ENCODE data around the gene PAK6.

Gene PAK6

GRCh38 chr15:40238532-40239403, at the start of gene PAK6:
TSS of gene PAK6 (plus strand) at chr15:40239063. CDS start at chr15:40264786, 25,723 bp downstream.
- DNase-seq: peak; percentile 70

- DNase-seq: no peak
Observed at GRCh38 chr15:40190591-40190990, 48.3 kb upstream of the PAK6 start.

- DNase-seq: no peak
Observed at GRCh38 chr15:40192942-40193341, 45.9 kb upstream of the PAK6 start.

GRCh38 chr15:40197434-40197833, 41.4 kb upstream of the PAK6 start:
- DNase-seq: no peak

- DNase-seq: no peak
Observed at GRCh38 chr15:40198355-40199085, 40.3 kb upstream of the PAK6 start.

- DNase-seq: no peak
Observed at GRCh38 chr15:40204100-40204499, 34.8 kb upstream of the PAK6 start.

GRCh38 chr15:40217166-40217824, 21.6 kb upstream of the PAK6 start:
- DNase-seq: peak; percentile 32

GRCh38 chr15:40219801-40220200, 19.1 kb upstream of the PAK6 start:
- no peak for DNase-seq

GRCh38 chr15:40222131-40222530, 16.7 kb upstream of the PAK6 start:
- no peak for DNase-seq

GRCh38 chr15:40226736-40227135, 12.1 kb upstream of the PAK6 start:
- no peak for DNase-seq

GRCh38 chr15:40229316-40229715, 9.5 kb upstream of the PAK6 start:
- DNase-seq: no peak

GRCh38 chr15:40229956-40230355, 8.9 kb upstream of the PAK6 start:
- DNase-seq: no peak

GRCh38 chr15:40232625-40233070, 6.2 kb upstream of the PAK6 start:
- DNase-seq: no peak

- DNase-seq: no peak
Observed at GRCh38 chr15:40233727-40234577, 4.9 kb upstream of the PAK6 start.

- no peak for DNase-seq
Observed at GRCh38 chr15:40234783-40235182, 4.1 kb upstream of the PAK6 start.

- no peak for DNase-seq
Observed at GRCh38 chr15:40235201-40235885, 3.5 kb upstream of the PAK6 start.

- no peak for DNase-seq
Observed at GRCh38 chr15:40239404-40239692, 485 bp downstream of the PAK6 start.

- DNase-seq: no peak
Observed at GRCh38 chr15:40239693-40240618, 1.1 kb downstream of the PAK6 start.

GRCh38 chr15:40240619-40241221, 1.9 kb downstream of the PAK6 start:
- no peak for DNase-seq

Measured in stimulated activated CD4-positive, alpha-beta T cell treated with anti-CD3 and anti-CD28 coated beads, Interleukin-15, amount 100 ng/mL, for 24 hours (primary cell).